ENCODE data around the gene MZF1. TPM values are rescaled to one million over a fixed set of nuclear protein-coding genes. Genes with fewer than 3 reads are reported as not detected.

MZF1 gene
- total RNA-seq, 4 donors from 2014 or later, result 26.5 to 41.5 (median 30.0) TPM

- no peak overlapping the region for H3K4me3 ChIP-seq
- intact Hi-C loops (cut with DNase I; ENCODE audit: low total_unique reads), result no loop called here
- DNase-seq, result peak; percentile 7 to 11
- H3K9me3 ChIP-seq, result no peaks in the 10 kb centered on the region
- no peak for TF ChIP-seq CTCF (IDR thresholded peaks at IDR 0.05)
- no peak for TF ChIP-seq POLR2A (IDR thresholded peaks at IDR 0.05)
- no peaks in the 10 kb centered on the region for H3K36me3 ChIP-seq
- no peaks in the 10 kb centered on the region for H3K4me1 ChIP-seq
- H3K27ac ChIP-seq, result no peak overlapping the region
- H3K27me3 ChIP-seq, result no peaks in the 10 kb centered on the region
These were observed 4.5 kb downstream of the MZF1 start for GRCh38 chr19:58568453-58569130.

- no peak for TF ChIP-seq CTCF (IDR thresholded peaks at IDR 0.05)
- TF ChIP-seq POLR2A (IDR thresholded peaks at IDR 0.05), result no peak
- Histone ChIP-seq H3K27me3 (no peaks in the 10 kb centered on the region), H3K9me3 (no peaks in the 10 kb centered on the region), H3K36me3 (no peaks in the 10 kb centered on the region), H3K27ac (no peak overlapping the region), H3K4me3 (no peak overlapping the region), H3K4me1 (peaks cover 0 to 16% of the 10 kb centered on the region in 2 donors)
- intact Hi-C loops (cut with DNase I; ENCODE audit: low total_unique reads), result no loop called here
- DNase-seq, result peak in 1 of 2 donors; percentile 3
These were observed 6.1 kb downstream of the MZF1 start for GRCh38 chr19:58566989-58567388.

GRCh38 chr19:58563823-58564222, 9.3 kb downstream of the MZF1 start:
- no peak overlapping the region for H3K27ac ChIP-seq
- no peaks in the 10 kb centered on the region for H3K27me3 ChIP-seq
- no peaks in the 10 kb centered on the region for H3K36me3 ChIP-seq
- no peak for TF ChIP-seq CTCF (IDR thresholded peaks at IDR 0.05)
- TF ChIP-seq POLR2A (IDR thresholded peaks at IDR 0.05), result no peak
- intact Hi-C loops (cut with DNase I; ENCODE audit: low total_unique reads), result no loop called here
- H3K4me3 ChIP-seq, result no peak overlapping the region
- no peaks in the 10 kb centered on the region for H3K9me3 ChIP-seq
- H3K4me1 ChIP-seq, result peaks cover 0 to 18% of the 10 kb centered on the region in 2 donors
- DNase-seq, result peak in 1 of 2 donors; percentile 11

DNA sequence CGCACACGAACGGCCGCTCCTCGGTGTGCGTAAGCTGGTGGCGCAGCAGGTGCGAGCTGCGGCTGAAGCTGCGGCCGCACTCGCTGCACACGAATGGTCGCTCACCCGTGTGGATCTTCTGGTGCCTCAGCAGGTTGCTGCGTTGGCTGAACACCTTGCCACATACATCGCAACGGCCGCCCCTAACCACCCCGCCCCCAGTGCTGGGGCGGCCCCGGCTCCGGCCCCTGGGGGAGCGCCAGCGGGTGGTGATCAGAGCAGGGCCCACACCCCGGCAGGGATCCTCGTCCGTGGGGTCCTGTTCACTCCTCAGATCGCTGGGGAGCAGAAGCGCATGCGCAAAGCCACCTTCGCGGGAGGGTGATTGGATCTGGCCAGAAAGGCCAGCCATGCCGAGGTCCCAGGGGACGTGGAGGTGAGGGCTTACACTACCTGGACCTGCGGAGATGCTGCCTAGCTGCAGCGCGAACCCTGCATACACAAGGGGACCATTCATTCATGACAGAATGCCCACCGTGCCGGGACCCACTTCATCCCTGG, 10.0 kb downstream of the MZF1 start:
- DNase-seq, result peak in 1 of 2 donors; percentile 41
- H3K27me3 ChIP-seq, result no peaks in the 10 kb centered on the region
- no peaks in the 10 kb centered on the region for H3K9me3 ChIP-seq
- H3K36me3 ChIP-seq, result no peaks in the 10 kb centered on the region
- TF ChIP-seq CTCF (IDR thresholded peaks at IDR 0.05), result no peak
- TF ChIP-seq POLR2A (IDR thresholded peaks at IDR 0.05), result no peak
- intact Hi-C loops (cut with DNase I; ENCODE audit: low total_unique reads), result no loop called here
- H3K4me3 ChIP-seq, result peak overlapping the region; percentile 18 to 41
- H3K27ac ChIP-seq, result no peak overlapping the region
- H3K4me1 ChIP-seq, result peaks cover 0 to 18% of the 10 kb centered on the region in 2 donors
